PC-9 (cell line): ENCODE data around the gene SEC16A.

Source experiments
- CTCF ChIP-seq: fragments of 200-600 bp; sonication (generic); conservative IDR thresholded peaks from 2 replicates; pipeline ENCODE4 v1.6.1; 2017; ENCODE audit warnings: mixed run types, antibody characterized with exemption, mild to moderate bottlenecking, moderate library complexity
- EZH2 ChIP-seq: fragments of 200-600 bp; sonication (generic); IDR thresholded peaks from 2 replicates; pipeline ENCODE4 v1.8.0; 2017; ENCODE audit warnings: antibody characterized with exemption, low read depth

GRCh38 chr9:136453326-136453725 is 29.5 kb downstream of the SEC16A start:
- TF ChIP-seq CTCF (no peak), EZH2 (no peak)
